ENCODE data around the gene SDK1. TPM values are rescaled to one million over a fixed set of nuclear protein-coding genes. Genes with fewer than 3 reads are reported as not detected.

The SDK1 gene
- total RNA-seq, 4 donors from 2014 or later, result under 0.01 to 16.2 (median 7.2) TPM

DNA sequence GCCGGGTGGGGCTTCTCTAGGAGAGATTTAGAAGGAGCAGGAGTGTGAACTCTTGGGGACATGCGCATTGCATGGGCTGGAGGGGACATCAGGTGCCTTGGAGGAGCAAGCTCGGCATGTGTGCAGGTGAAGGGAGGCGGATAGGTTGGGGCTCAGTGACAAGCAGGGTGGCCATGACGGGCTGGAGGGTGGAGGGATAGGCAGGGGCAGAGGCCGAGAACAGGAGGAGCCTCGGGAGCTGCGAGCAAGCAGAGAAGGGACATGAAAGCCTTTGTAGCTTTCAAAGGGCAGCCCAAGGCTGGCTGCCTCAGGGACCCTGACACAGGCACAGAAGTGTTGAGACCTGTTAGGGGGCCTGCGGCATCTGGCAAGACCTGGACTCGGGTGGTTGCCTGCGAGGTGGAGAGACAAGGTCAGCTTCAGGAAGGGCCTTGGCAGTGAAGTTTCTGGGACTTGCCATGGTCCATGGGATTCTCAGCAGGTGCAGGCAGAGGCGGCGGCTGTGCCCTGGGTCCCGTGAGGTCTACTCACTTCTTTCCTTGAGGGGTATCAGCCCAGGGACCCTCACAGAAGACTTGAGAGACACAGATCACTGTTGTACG is 664.8 kb downstream of the SDK1 start:
- Histone ChIP-seq H3K27ac (no peak overlapping the region), H3K4me1 (no peaks in the 10 kb centered on the region), H3K36me3 (no peaks in the 10 kb centered on the region), H3K4me3 (no peak overlapping the region), H3K27me3 (no peaks in the 10 kb centered on the region), H3K9me3 (no peaks in the 10 kb centered on the region)
- no peak for DNase-seq
- no peak for TF ChIP-seq CTCF (IDR thresholded peaks at IDR 0.05)
- no peak for TF ChIP-seq POLR2A (IDR thresholded peaks at IDR 0.05)
- intact Hi-C loops (cut with DNase I; ENCODE audit: low total_unique reads), result no loop called here

- Histone ChIP-seq H3K4me3 (no peak overlapping the region), H3K4me1 (no peaks in the 10 kb centered on the region)
- intact Hi-C loops (cut with DNase I; ENCODE audit: low total_unique reads), result no loop called here
Measured at GRCh38 chr7:3968234-3968633, 667.2 kb downstream of the SDK1 start.

DNA sequence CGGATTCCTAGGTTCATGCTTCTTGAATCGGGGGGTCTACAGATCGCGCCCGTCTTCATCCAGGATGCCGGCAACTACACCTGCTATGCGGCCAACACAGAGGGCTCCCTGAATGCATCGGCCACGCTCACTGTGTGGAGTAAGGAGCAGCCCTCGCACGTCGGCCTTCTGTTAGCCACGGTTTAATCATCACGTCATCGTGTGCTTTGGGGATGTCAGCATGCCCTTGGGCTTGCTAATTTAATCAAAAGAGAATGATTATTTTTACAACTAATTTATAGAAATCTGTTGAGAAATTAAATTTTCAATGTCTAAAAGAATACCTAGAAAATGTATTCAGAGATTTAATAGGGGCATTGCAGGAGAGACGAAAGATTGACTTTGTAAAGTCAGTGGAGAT is 668.2 kb downstream of the SDK1 start:
- TF ChIP-seq CTCF (IDR thresholded peaks at IDR 0.05) (no peak), POLR2A (IDR thresholded peaks at IDR 0.05) (no peak)
- no peak for DNase-seq
- Histone ChIP-seq H3K27ac (no peak overlapping the region), H3K27me3 (no peaks in the 10 kb centered on the region), H3K36me3 (no peaks in the 10 kb centered on the region), H3K9me3 (no peaks in the 10 kb centered on the region), H3K4me3 (no peak overlapping the region), H3K4me1 (no peaks in the 10 kb centered on the region)
- intact Hi-C loops (cut with DNase I; ENCODE audit: low total_unique reads), result no loop called here

More at GRCh38 chr7:3968234-3968633, 667.2 kb downstream of the SDK1 start:
- TF ChIP-seq CTCF (IDR thresholded peaks at IDR 0.05) (no peak), POLR2A (IDR thresholded peaks at IDR 0.05) (no peak)
- H3K36me3 ChIP-seq, result no peaks in the 10 kb centered on the region
- no peak for DNase-seq
- H3K27ac ChIP-seq, result no peak overlapping the region
- no peaks in the 10 kb centered on the region for H3K9me3 ChIP-seq
- no peaks in the 10 kb centered on the region for H3K27me3 ChIP-seq

GRCh38 chr7:3971323-3971722 is 670.3 kb downstream of the SDK1 start:
- no peaks in the 10 kb centered on the region for H3K36me3 ChIP-seq
- DNase-seq, result no peak
- no peak overlapping the region for H3K27ac ChIP-seq
- H3K4me3 ChIP-seq, result no peak overlapping the region
- H3K4me1 ChIP-seq, result no peaks in the 10 kb centered on the region
- no peaks in the 10 kb centered on the region for H3K9me3 ChIP-seq
- no peak for TF ChIP-seq POLR2A (IDR thresholded peaks at IDR 0.05)
- TF ChIP-seq CTCF (IDR thresholded peaks at IDR 0.05), result no peak
- no peaks in the 10 kb centered on the region for H3K27me3 ChIP-seq
- intact Hi-C loops (cut with DNase I; ENCODE audit: low total_unique reads), result no loop called here

GRCh38 chr7:3973264-3973663 is 672.2 kb downstream of the SDK1 start:
- H3K36me3 ChIP-seq, result no peaks in the 10 kb centered on the region
- DNase-seq, result no peak
- no peak for TF ChIP-seq CTCF (IDR thresholded peaks at IDR 0.05)
- no peak for TF ChIP-seq POLR2A (IDR thresholded peaks at IDR 0.05)
- no peaks in the 10 kb centered on the region for H3K4me1 ChIP-seq
- no peak overlapping the region for H3K27ac ChIP-seq
- H3K4me3 ChIP-seq, result no peak overlapping the region
- intact Hi-C loops (cut with DNase I; ENCODE audit: low total_unique reads), result no loop called here
- no peaks in the 10 kb centered on the region for H3K27me3 ChIP-seq
- H3K9me3 ChIP-seq, result no peaks in the 10 kb centered on the region

Measured in uterus (tissue), 4 donors.